Psoas muscle (tissue), 8 donors: ENCODE data around the gene IL18. TPM values are rescaled to one million over a fixed set of nuclear protein-coding genes. Genes with fewer than 3 reads are reported as not detected.
"Not testable (repeated sequence)": the region's sequence is repeated elsewhere in the genome, so short reads cannot be mapped to it uniquely, and the experiment has no call there.

Source experiments
- ATAC-seq, 4 donors: fragments of 200-7000 bp; cut with Tn5 transposase; one replicate each; pipeline ENCODE4 v1.9.1; 2020; ENCODE audit warnings: moderate library complexity in 3 of 4, mild to moderate bottlenecking in 2 of 4
- DNase-seq, 2 donors: peaks; one replicate each; pipeline ENCODE4 v3.0.0-alpha.2; 2020
- H3K27ac ChIP-seq: fragments of 200-600 bp; one replicate; pipeline ENCODE4 v1.8.0; 2022
- H3K27me3 ChIP-seq, 3 donors: fragments of 200-600 bp in 1 of 3; one replicate each; pipeline versions ENCODE4 v1.6.1 to v1.8.0; 2013 to 2022; ENCODE audit warnings: low read length in 2 of 3, mild to moderate bottlenecking in 2 of 3, moderate library complexity in 1 of 3; ENCODE audit not compliant: insufficient read depth in 3 of 3
- H3K36me3 ChIP-seq, 2 donors: fragments of 200-600 bp in 1 of 2; one replicate each; pipeline versions ENCODE4 v1.6.1 to v1.8.0; 2013 to 2022; ENCODE audit warnings: low read depth in 1 of 2, mild to moderate bottlenecking in 1 of 2, moderate library complexity in 1 of 2; ENCODE audit not compliant: insufficient read depth in 1 of 2
- H3K4me1 ChIP-seq: fragments of 200-600 bp; one replicate; pipeline ENCODE4 v1.8.0; 2022
- H3K4me3 ChIP-seq: fragments of 200-600 bp; one replicate; pipeline ENCODE4 v1.8.0; 2022; ENCODE audit warnings: mild to moderate bottlenecking
- H3K9me3 ChIP-seq: fragments of 200-600 bp; one replicate; pipeline ENCODE4 v1.8.0; 2022
- WGBS, 3 donors: extraction: QIAGEN DNeasy Blood & Tissue Kit; methylation state at CpG; one replicate each; pipeline versions ENCODE4 v1.1.6 to v1.1.7; 2013; 5-methylcytosine and 5-hydroxymethylcytosine counted together
- intact Hi-C, 2 donors: fragments of 100-400 bp; cut with DNase I; formaldehyde crosslinking; loops; one replicate each; pipeline versions ENCODE4 v1.11.0 to v1.14.2; 2022
- polyA plus RNA-seq, 3 donors: library from polyadenylated mRNA; stranded (reverse); fragments of 200-250 nt; gene quantifications; one replicate each; pipeline ENCODE4 v1.2.3, GENCODE V29; 2013
- total RNA-seq, 4 donors: library from RNA; stranded (reverse); fragmentation: NEBNext Ultra II Directional in 2 of 4; extraction: Animal tissue kit (Norgen Biotek cat#: 25700) in 2 of 4; gene quantifications; one replicate each; pipeline versions ENCODE4 v1.2.1 to v1.2.4, GENCODE V29; 2021 to 2023
- TF ChIP-seq, protein P1 (sequence below): fragments of 200-600 bp; IDR thresholded peaks from one replicate; pipeline ENCODE4 v1.8.0; 2022; ENCODE audit warnings: antibody characterized with exemption
- donor health status: healthy with polysubstance abuse.
- donor health status: DM: no; HTN: no; CAD: no; lungs with moderate emphysema.
- donor health status: Bipolar disorder and iron deficiency.
- donor health status: healthy.
- donor health status: DM: yes; HTN: yes; CAD: no.
- donor health status: DM: no; HTN: no; CAD: no.
- donor health status: DM: no; HTN: no; CAD: no.
- donor health status: DM: yes; HTN: yes; CAD: no.

IL18 gene
- total and polyA plus RNA-seq, 7 donors: 0.86 to 66.4 (median 7.0) TPM

DNA sequence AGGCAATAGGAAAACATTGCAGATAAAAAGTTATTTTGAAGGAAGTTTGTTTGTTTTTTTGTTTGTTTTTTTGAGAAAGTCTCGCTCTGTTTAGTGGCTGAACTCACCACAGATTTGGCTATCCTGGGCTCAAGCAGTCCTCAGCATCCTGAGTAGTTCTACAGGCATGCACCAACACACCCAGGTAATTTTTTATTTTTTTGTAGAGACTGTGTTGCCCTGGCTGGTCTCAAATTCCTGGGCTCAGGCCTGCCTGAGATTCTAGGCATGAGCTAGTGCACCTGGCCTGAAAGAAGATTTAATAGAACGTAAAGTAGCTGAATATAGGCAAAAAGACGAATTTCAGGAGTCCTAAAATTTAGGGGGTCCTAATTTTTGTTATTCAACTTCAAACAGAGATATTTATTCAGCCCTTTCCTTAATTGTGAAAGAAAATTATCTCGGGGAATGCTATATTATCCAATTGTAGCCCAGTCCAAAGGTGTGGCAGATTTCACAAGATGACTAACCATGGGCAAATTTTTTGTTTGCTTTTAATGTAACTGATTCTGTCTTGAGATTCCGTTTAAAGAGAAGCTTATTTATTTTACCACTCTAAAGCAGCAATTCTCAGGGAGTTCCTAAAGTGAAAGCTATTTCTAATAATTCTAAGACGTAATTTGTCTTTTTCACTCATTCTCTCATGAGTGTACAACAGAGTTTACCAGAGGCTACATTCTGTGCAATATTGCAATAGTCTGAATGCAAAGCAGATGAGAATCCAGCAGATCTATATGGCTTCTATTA lies 940 bp downstream of the IL18 start:
- H3K36me3 ChIP-seq: peaks cover 0 to 7% of the 10 kb centered on the region in 2 donors
- H3K4me3 ChIP-seq: peak overlapping the region; percentile 69
- H3K9me3 ChIP-seq: no peaks in the 10 kb centered on the region
- H3K27me3 ChIP-seq: no peaks in the 10 kb centered on the region
- ATAC-seq: no peak
- 83 to 93% (median 88%) methylated on average over 6 of the region's 6 CpGs for WGBS, 3 donors
- TF ChIP-seq, protein P1, sequence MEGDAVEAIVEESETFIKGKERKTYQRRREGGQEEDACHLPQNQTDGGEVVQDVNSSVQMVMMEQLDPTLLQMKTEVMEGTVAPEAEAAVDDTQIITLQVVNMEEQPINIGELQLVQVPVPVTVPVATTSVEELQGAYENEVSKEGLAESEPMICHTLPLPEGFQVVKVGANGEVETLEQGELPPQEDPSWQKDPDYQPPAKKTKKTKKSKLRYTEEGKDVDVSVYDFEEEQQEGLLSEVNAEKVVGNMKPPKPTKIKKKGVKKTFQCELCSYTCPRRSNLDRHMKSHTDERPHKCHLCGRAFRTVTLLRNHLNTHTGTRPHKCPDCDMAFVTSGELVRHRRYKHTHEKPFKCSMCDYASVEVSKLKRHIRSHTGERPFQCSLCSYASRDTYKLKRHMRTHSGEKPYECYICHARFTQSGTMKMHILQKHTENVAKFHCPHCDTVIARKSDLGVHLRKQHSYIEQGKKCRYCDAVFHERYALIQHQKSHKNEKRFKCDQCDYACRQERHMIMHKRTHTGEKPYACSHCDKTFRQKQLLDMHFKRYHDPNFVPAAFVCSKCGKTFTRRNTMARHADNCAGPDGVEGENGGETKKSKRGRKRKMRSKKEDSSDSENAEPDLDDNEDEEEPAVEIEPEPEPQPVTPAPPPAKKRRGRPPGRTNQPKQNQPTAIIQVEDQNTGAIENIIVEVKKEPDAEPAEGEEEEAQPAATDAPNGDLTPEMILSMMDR: no peak
- no peak for DNase-seq
- H3K4me1 ChIP-seq: peaks cover 27% of the 10 kb centered on the region
- intact Hi-C loops: loop anchor here in 1 of 2 donors (5.0 kb wide), 1 partner anchor 41 kb away; no protein-coding TSS in a partner anchor
- peak overlapping the region; percentile 82 for H3K27ac ChIP-seq

- H3K36me3 ChIP-seq, DNase-seq, ATAC-seq, H3K9me3 ChIP-seq, H3K27me3 ChIP-seq: not testable (repeated sequence)
- Histone ChIP-seq H3K4me1 (peaks cover 33% of the 10 kb centered on the region), H3K4me3 (peak overlapping the region; percentile 69), H3K27ac (peak overlapping the region; percentile 82)
- intact Hi-C loops: loop anchor here in 1 of 2 donors (5.0 kb wide), 1 partner anchor 40 kb away; no protein-coding TSS in a partner anchor
- 90 to 94% (median 90%) methylated on average over 1 of the region's 1 CpG for WGBS, 3 donors
These were observed 1.7 kb downstream of the IL18 start for GRCh38 chr11:112162200-112162599.

GRCh38 chr11:112161012-112161411 lies 2.9 kb downstream of the IL18 start:
- DNase-seq (no peak), ATAC-seq (peak in 1 of 4 donors; percentile 39)
- TF ChIP-seq, protein P1: no peak
- intact Hi-C loops: loop anchor here in 1 of 2 donors (5.0 kb wide), 1 partner anchor 39 kb away; no protein-coding TSS in a partner anchor
- Histone ChIP-seq H3K4me1 (peaks cover 29% of the 10 kb centered on the region), H3K27ac (peak overlapping the region; percentile 82), H3K27me3 (no peaks in the 10 kb centered on the region), H3K4me3 (peak overlapping the region; percentile 69), H3K9me3 (no peaks in the 10 kb centered on the region), H3K36me3 (peaks cover 0 to 7% of the 10 kb centered on the region in 2 donors)
- WGBS, 3 donors: 15 to 70% (median 18%) methylated on average over 1 of the region's 1 CpG

- 47 to 83% (median 68%) methylated on average over 2 of the region's 2 CpGs for WGBS, 3 donors
- peaks cover 29% of the 10 kb centered on the region for H3K4me1 ChIP-seq
- TF ChIP-seq, protein P1: no peak
- H3K36me3 ChIP-seq: peaks cover 0 to 10% of the 10 kb centered on the region in 2 donors
- H3K4me3 ChIP-seq: peak overlapping the region; percentile 69
- no peaks in the 10 kb centered on the region for H3K27me3 ChIP-seq
- DNase-seq (no peak), ATAC-seq (no peak)
- intact Hi-C loops: loop anchor here in 1 of 2 donors (5.0 kb wide), 1 partner anchor 38 kb away; no protein-coding TSS in a partner anchor
- no peaks in the 10 kb centered on the region for H3K9me3 ChIP-seq
- peak overlapping the region; percentile 82 for H3K27ac ChIP-seq
These were observed 3.6 kb downstream of the IL18 start for GRCh38 chr11:112160091-112160848.
